Measurements from ENCODE around the gene FRAS1.
"Not testable (repeated sequence)": the region's sequence is repeated elsewhere in the genome, so short reads cannot be mapped to it uniquely, and the experiment has no call there.

FRAS1 gene

GRCh38 chr4:78513411-78513975 lies 456.4 kb downstream of the FRAS1 start:
- no peak for DNase-seq (ENCODE audit: low spot score)

- peak; percentile 64 for DNase-seq (ENCODE audit: low spot score)
These were observed 460.0 kb downstream of the FRAS1 start for GRCh38 chr4:78517050-78517652.

- no peak for DNase-seq (ENCODE audit: low spot score)
These were observed 461.4 kb downstream of the FRAS1 start for GRCh38 chr4:78518561-78518960.

GRCh38 chr4:78519962-78520361 lies 462.8 kb downstream of the FRAS1 start:
- DNase-seq (ENCODE audit: low spot score) = no peak

- DNase-seq (ENCODE audit: low spot score) = no peak
These were observed 463.7 kb downstream of the FRAS1 start for GRCh38 chr4:78520808-78521226.

- no peak for DNase-seq (ENCODE audit: low spot score)
These were observed 466.9 kb downstream of the FRAS1 start for GRCh38 chr4:78524009-78524408.

GRCh38 chr4:78525559-78525958 lies 468.4 kb downstream of the FRAS1 start:
- DNase-seq (ENCODE audit: low spot score) = no peak

- DNase-seq (ENCODE audit: low spot score) = no peak
These were observed 470.0 kb downstream of the FRAS1 start for GRCh38 chr4:78527103-78527502.

GRCh38 chr4:78527555-78527954 lies 470.4 kb downstream of the FRAS1 start:
- DNase-seq (ENCODE audit: low spot score) = no peak

GRCh38 chr4:78528327-78528726 lies 471.2 kb downstream of the FRAS1 start:
- DNase-seq (ENCODE audit: low spot score) = no peak

GRCh38 chr4:78529569-78530209 lies 472.6 kb downstream of the FRAS1 start:
- DNase-seq (ENCODE audit: low spot score) = peak; percentile 67

- no peak for DNase-seq (ENCODE audit: low spot score)
These were observed 474.9 kb downstream of the FRAS1 start for GRCh38 chr4:78532046-78532445.

GRCh38 chr4:78533854-78534253 lies 476.7 kb downstream of the FRAS1 start:
- no peak for DNase-seq (ENCODE audit: low spot score)

- DNase-seq (ENCODE audit: low spot score) = no peak
These were observed 477.3 kb downstream of the FRAS1 start for GRCh38 chr4:78534286-78534955.

- no peak for DNase-seq (ENCODE audit: low spot score)
These were observed 485.2 kb downstream of the FRAS1 start for GRCh38 chr4:78542373-78542772.

GRCh38 chr4:78543424-78544125 lies 486.5 kb downstream of the FRAS1 start:
- no peak for DNase-seq (ENCODE audit: low spot score)

- no peak for DNase-seq (ENCODE audit: low spot score)
These were observed 487.6 kb downstream of the FRAS1 start for GRCh38 chr4:78544678-78545077.

- no peak for DNase-seq (ENCODE audit: low spot score)
These were observed 488.4 kb downstream of the FRAS1 start for GRCh38 chr4:78545275-78546246.

GRCh38 chr4:78547899-78548298 lies 490.8 kb downstream of the FRAS1 start:
- not testable (repeated sequence) for DNase-seq (ENCODE audit: low spot score)

GRCh38 chr4:78548889-78549288 lies 491.8 kb downstream of the FRAS1 start:
- not testable (repeated sequence) for DNase-seq (ENCODE audit: low spot score)
